GM19463 (cell line): ENCODE measurements around the gene NANOS2.
A peak's percentile ranks its signal among the peaks of the same experiment; 100 is the strongest.
"Not testable (repeated sequence)": the region's sequence is repeated elsewhere in the genome, so short reads cannot be mapped to it uniquely, and the experiment has no call there.

Experiments
- ATAC-seq: cut with Tn5 transposase; IDR thresholded peaks from one replicate; pipeline ENCODE4 v1.9.1; 2021; ENCODE audit warnings: mild to moderate bottlenecking, moderate library complexity; ENCODE audit not compliant: unreplicated experiment

The NANOS2 gene

DNA sequence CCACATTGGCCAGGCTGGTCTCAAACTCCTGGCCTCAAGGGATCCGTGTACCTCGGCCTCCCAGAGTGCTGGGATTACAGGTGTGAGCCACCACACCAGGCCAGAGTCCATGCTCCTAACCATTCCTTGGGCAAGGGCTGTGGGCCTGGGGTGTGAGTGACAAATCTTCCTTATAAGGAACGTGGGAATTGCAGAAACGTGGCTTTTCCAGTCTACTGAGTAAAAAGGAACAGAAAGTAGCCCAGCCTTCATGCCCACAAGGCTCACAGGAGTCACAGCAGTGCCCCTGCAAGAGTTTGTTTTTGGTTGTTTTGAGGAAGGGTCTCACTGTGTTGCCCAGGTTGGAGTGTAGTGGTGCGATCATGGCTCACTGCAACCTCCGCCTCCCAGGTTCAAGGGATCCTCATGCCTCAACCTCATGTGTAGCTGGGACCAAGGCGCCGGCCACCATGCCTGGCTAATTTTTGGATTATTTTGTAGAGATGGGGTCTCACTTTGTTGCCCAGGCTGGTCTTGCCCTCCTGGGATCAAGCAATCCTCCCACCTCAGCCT, 17.2 kb downstream of the NANOS2 start:
- no peak for ATAC-seq

DNA sequence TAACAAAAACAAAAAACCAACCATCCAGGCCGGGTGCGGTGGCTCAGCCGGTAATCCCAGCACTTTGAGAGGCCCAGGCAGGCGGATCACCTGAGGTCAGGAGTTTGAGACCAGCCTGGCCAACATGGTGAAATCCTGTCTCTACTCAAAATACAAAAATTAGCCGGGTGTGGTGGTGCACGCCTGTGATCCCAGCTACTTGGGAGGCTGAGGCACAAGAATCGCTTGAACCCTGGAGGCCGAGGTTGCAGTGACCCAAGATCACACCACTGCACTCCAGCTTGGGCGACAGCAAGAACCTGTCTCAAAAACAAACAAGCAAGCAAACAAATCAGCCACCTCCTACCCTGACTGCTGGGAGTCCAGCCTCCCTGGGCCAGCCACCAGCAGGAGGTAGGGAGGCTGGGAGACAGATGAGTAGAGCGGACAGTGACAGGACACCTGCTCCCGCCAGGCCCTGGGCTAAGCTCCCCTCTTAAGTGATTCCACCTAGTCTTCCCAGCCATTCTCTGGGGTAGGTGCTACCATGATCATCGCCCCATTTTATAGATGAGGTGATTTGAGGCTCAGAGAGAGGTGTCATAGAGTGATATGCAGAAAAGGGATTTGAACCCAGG, 18.5 kb downstream of the NANOS2 start:
- ATAC-seq, result not testable (repeated sequence)

GRCh38 chr19:45895519-45895972, 19.0 kb downstream of the NANOS2 start:
- no peak for ATAC-seq

GRCh38 chr19:45890877-45891276, 23.7 kb downstream of the NANOS2 start:
- no peak for ATAC-seq

GRCh38 chr19:45889210-45889885, 25.2 kb downstream of the NANOS2 start:
- ATAC-seq, result no peak

GRCh38 chr19:45887200-45887710, 27.3 kb downstream of the NANOS2 start:
- ATAC-seq, result no peak

GRCh38 chr19:45886427-45887199, 28.0 kb downstream of the NANOS2 start:
- peak; percentile 50 for ATAC-seq

DNA sequence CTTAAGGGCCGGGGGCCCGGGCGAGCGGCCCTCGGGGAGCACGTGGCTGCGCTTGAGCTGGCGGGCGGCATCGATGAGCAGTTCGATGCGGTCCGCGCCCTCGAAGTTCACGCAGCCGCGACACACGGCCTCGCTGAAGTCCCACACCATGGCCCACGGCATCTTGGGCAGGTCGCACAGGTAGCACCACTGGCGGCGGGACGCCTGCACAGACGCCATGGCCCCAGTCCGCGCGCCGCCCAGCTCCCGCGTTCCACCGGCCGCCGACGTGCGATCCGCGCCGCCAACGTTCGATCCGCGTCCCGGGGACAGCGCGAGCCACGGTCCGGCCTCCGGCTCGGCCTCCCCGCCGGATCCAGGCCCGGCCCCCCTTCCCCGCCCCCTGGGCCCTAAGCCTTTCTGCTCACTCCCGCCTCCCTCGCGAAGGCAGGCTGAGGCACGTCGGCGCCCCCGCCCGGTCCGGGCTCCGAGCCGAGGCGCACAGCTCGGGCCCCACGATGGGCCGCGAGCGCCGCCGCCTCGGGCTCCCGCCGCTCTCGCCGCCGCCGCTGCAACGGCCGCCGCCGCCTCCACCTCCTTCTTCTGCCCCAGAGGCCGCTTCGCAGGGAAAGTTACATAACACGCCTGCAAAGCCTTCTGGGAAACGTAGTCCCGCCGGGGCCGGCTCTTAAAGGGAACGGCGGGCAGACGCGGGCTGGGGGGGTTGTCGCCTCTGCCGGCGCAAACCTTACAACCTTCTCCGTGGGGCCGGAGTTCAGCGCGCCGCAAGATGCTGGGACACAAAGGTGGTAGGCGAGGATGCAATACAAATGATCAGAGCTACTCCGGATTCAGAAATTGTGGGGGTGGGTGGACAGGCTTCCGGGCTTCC, 28.8 kb downstream of the NANOS2 start, which contains the start of gene IRF2BP1:
Gene IRF2BP1, minus strand, starts transcription at position 586 of the 871 bp plus-strand sequence. Its CDS starts 367 bp downstream, at position 219.
- ATAC-seq, result peak; percentile 37

GRCh38 chr19:45884682-45885555, 29.7 kb downstream of the NANOS2 start:
- ATAC-seq, result no peak

GRCh38 chr19:45883881-45884681, 30.5 kb downstream of the NANOS2 start:
- no peak for ATAC-seq

DNA sequence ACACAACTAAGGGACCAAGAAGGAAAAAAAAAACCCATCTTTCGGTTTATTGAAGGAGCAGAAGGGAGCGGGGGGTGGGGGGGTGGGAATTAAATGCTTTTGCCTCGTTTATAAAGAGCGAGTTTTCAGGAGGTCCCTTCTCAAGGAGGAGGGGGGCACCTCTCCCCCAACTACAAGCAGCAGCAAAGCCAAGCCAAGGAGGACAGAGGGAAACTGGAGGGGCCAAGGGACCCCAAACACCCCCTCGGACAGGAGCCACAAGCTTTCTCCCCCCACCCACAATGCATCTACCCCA, 31.0 kb downstream of the NANOS2 start:
- ATAC-seq, result no peak

DNA sequence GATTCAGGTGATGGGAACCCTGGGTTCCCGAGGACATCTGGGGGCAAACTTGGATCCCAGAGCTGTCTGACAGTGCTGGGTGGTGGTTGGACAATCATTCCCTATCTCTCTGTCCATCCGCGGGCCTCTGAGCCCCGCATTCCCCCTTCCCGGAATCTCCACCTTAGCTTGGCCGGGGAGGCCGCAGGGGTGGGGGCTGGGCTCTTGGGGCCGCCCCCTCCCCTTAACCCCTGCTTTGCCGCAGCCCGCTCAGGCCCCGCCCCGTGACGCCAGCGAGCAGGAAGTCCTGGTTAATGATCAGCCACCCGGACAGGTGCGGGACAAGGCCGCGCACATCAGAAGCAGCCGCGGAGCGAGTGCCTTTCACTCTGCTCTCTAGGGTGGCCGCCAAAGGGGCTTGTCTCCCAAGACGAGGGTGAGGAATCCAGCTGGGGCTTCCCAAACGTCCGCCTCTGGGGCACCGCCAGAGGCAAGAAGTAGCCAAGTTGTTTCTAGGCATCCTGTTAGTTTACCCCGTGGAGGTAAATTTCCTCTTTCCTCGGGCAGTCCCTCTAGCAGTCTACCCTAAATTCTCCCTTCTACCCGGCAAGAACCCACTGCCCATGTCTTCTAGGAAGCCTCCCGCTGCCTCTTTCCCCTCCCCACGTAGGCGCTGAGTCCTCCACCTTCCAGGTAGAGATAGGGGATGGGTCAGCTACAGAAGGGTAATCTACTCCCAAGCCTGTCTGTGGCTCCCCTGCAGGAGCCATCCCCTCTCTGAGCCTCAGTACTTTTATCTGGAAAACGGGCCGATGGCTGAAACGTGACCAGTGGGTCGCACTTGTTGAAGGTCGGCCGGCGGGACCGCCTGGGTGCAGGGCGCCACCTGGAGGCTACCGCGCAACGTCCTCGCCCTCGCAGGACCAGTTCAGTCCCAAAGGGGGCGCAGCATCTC, 31.7 kb downstream of the NANOS2 start:
- no peak for ATAC-seq

DNA sequence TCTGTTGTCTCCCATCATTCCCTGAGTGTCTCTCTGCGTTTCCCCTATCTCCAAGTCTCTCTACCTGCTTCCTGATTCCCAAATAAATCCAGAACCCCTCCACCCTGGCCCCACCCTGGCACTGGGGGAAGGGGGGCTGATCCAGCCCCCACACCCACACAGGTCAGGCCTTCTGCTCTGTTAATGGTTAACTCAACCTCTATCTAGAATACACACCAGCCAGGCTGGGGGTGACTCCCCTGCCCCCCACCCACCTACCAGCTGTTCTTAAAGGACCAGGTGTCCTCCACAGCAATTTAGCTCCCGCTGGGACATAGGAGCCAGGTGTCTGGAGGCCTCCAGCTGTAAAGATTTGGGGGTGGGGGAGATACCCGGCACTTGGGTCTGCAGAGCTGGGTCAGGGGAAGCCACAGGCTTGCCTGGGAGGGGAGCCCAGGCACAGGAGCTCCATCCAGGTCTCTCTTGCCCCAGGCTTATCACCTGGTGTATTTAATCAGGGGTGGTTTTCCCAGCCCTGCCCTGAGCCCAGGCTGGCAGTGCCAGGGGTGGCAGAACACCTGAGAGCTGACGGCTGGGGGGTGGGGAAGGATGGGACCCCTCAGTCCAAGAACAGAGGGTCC, 32.6 kb downstream of the NANOS2 start:
- no peak for ATAC-seq

GRCh38 chr19:45881082-45881908, 33.3 kb downstream of the NANOS2 start:
- ATAC-seq, result no peak

DNA sequence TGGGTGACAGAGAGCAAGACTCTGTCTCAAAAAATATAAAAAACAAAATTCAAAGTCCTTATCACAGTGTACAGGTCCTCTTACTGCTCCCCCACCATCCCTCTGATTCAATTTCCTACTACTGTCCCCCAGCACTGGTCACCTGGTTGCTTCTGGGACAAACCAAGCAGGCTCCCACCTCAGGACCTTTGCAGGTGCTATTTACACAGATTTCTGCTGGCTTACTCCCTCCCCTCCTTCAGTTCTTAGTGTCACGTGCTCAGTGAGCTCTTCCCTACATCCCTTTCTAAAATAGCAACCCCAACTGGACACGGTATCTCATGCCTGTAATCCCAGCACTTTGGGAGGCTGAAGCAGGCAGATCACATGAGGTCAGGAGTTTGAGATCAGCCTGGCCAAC, 34.6 kb downstream of the NANOS2 start:
- ATAC-seq, result no peak

- no peak for ATAC-seq
These were observed 35.5 kb downstream of the NANOS2 start for GRCh38 chr19:45879055-45879454.
